Endothelial cell of umbilical vein (primary cell): Measurements from ENCODE around the gene LENEP. TPM values are rescaled to one million over a fixed set of nuclear protein-coding genes. Genes with fewer than 3 reads are reported as not detected.

ENCODE experiments used
- BruUV-seq: library from RNA; stranded (reverse); fragments of 400-500 nt; replicated peaks from 2 replicates; lab custom pipeline; 2021; lab: Mats Ljungman, UMichigan
- CTCF ChIA-PET: fragments of 300-600, 350-600 bp; sonication (Branson Sonifier 250); formaldehyde crosslinking; loops from one replicate; lab custom pipeline; 2021; ENCODE audit warnings: antibody characterized with exemption, inconsistent platforms; lab: Charles Lee
- POLR2A ChIA-PET: fragments of 300-600, 350-600 bp; sonication (Branson Sonifier 250); formaldehyde crosslinking; loops from one replicate; lab custom pipeline; 2021; ENCODE audit warnings: antibody characterized with exemption, inconsistent platforms; lab: Charles Lee
- DNase-seq: peaks from one replicate; pipeline ENCODE4 v3.0.0-alpha.2; 2011; ENCODE audit warnings: low read depth, low spot score
- FAIRE-seq: peaks from 2 replicates; lab custom pipeline; 2011; peaks lifted over from hg19 to GRCh38; lab: Jason Lieb, UNC
- H2AFZ ChIP-seq: 2 replicates; pipeline ENCODE4 v1.6.0; 2012; ENCODE audit warnings: low read depth, low read length, control low read depth, inconsistent platforms
- H3K27ac ChIP-seq: 2 replicates; pipeline ENCODE4 v1.5.1; 2011; ENCODE audit warnings: low read depth, mild to moderate bottlenecking, control low read depth, low read length, moderate library complexity; ENCODE audit not compliant: insufficient read depth
- H3K27me3 ChIP-seq, 2 experiments: 2 replicates each; pipeline versions ENCODE4 v1.6.0 to v1.6.1; 2011; ENCODE audit warnings: low read length in 2 of 2, mixed read lengths in 1 of 2; ENCODE audit not compliant: control insufficient read depth in 2 of 2, insufficient read depth in 2 of 2
- H3K36me3 ChIP-seq, 2 experiments: 2 replicates in 1 of 2; 3 replicates in 1 of 2; pipeline ENCODE4 v1.5.1; 2011; ENCODE audit warnings: low read length in 2 of 2, mild to moderate bottlenecking in 1 of 2, moderate library complexity in 1 of 2; ENCODE audit not compliant: control insufficient read depth in 2 of 2, insufficient read depth in 2 of 2; ENCODE audit errors: extremely low read depth in 1 of 2
- H3K4me1 ChIP-seq: 3 replicates; pipeline ENCODE4 v1.5.1; 2011; ENCODE audit warnings: mild to moderate bottlenecking, low read length; ENCODE audit not compliant: control insufficient read depth, insufficient read depth; ENCODE audit errors: extremely low read depth
- H3K4me2 ChIP-seq: 2 replicates; pipeline ENCODE4 v1.6.1; 2011; ENCODE audit warnings: low read length, control low read depth, mixed read lengths; ENCODE audit not compliant: insufficient read depth
- H3K4me3 ChIP-seq, 3 experiments: fragments of 200-600 bp in 1 of 3; sonication (generic), shearing (Covaris generic) in 1 of 3; replicated peaks in 1 of 3; 2 replicates each; pipeline ENCODE4 v1.5.1; 2011 to 2016; ENCODE audit warnings: control low read depth in 3 of 3, low read length in 3 of 3, mild to moderate bottlenecking in 2 of 3, inconsistent platforms in 1 of 3, low read depth in 1 of 3, moderate library complexity in 1 of 3; ENCODE audit not compliant: insufficient read depth in 1 of 3
- H3K79me2 ChIP-seq: 2 replicates; pipeline ENCODE4 v1.6.0; 2012; ENCODE audit warnings: low read length, inconsistent platforms; ENCODE audit not compliant: control insufficient read depth, insufficient read depth
- H3K9ac ChIP-seq: replicated peaks from 2 replicates; pipeline ENCODE3; 2011; ENCODE audit warnings: low read length, control low read depth; ENCODE audit not compliant: insufficient read depth; ENCODE audit errors: extremely low read depth
- H3K9me1 ChIP-seq: replicated peaks from 3 replicates; pipeline ENCODE4 v1.6.0; 2011; ENCODE audit warnings: mild to moderate bottlenecking, low read length; ENCODE audit not compliant: control insufficient read depth, insufficient read depth; ENCODE audit errors: extremely low read depth
- H3K9me3 ChIP-seq: replicated peaks from 2 replicates; pipeline ENCODE4 v1.5.1; 2012; ENCODE audit warnings: low read length, inconsistent platforms; ENCODE audit not compliant: control insufficient read depth, insufficient read depth
- H4K20me1 ChIP-seq: replicated peaks from 2 replicates; pipeline ENCODE3; 2011; ENCODE audit warnings: mild to moderate bottlenecking, low read length; ENCODE audit not compliant: control insufficient read depth, insufficient read depth; ENCODE audit errors: extremely low read depth
- MYC ChIP-seq: IDR thresholded peaks from one replicate; pipeline ENCODE4 v1.6.1; 2011; ENCODE audit warnings: mild to moderate bottlenecking, low read depth, low read length
- dilution Hi-C: fragments of 300-500 bp; cut with MboI; formaldehyde crosslinking; loops from one replicate; pipeline ENCODE4 v1.15.0; 2019; ENCODE audit warnings: low sequenced_read_pairs; ENCODE audit not compliant: extremely low pct_ligation_motif_present
- intact Hi-C: fragments of 100-400 bp; cut with micrococcal nuclease; formaldehyde crosslinking; loops from one replicate; pipeline ENCODE4 v1.10.0; 2022
- polyA plus RNA-seq, 4 experiments: library from polyadenylated mRNA; depleted of rRNA in 3 of 4; stranded (reverse) in 3 of 4; unstranded in 1 of 4; fragments of >200 nt; gene quantifications; 2 replicates each; pipeline versions ENCODE4 v1.2.1 to v1.2.3, GENCODE V29; 2011 to 2012; ENCODE audit warnings: missing spikeins in 1 of 4
- total RNA-seq: library from RNA; stranded (reverse); gene quantifications from 2 replicates; pipeline ENCODE4 v1.2.3, GENCODE V29; 2021
- TF ChIP-seq, protein P1 (sequence below): IDR thresholded peaks from 2 replicates; pipeline ENCODE4 v1.6.1; 2011; ENCODE audit not compliant: insufficient read depth, insufficient read length

The LENEP gene
- total and polyA plus RNA-seq, 2 donors (not counting 3 experiments of a cell fraction or from before 2014, with no cell fraction given), result 0.64 TPM; not detected in 1

- Histone ChIP-seq H4K20me1 (no peaks in the 10 kb centered on the region), H3K36me3 (peaks cover 0 to 19% of the 10 kb centered on the region in 2 experiments), H3K27ac (no peak overlapping the region), H3K4me1 (peaks cover 8% of the 10 kb centered on the region), H3K27me3 (no peaks in the 10 kb centered on the region), H3K9ac (no peak overlapping the region), H3K79me2 (no peaks in the 10 kb centered on the region), H3K4me2 (no peak overlapping the region), H3K9me1 (no peaks in the 10 kb centered on the region), H2AFZ (no peak overlapping the region), H3K9me3 (no peaks in the 10 kb centered on the region), H3K4me3 (no peak overlapping the region)
- dilution Hi-C loops (no loop called here), intact Hi-C loops (no loop called here)
- FAIRE-seq (peak; percentile 53), DNase-seq (no peak)
- ChIA-PET CTCF (interaction anchor here (0.9 to 6.4 kb wide), 4 partner anchors 11 to 51 kb away, joined by 3 to 87 read pairs (median 3); partner anchors contain the start of genes ADAM15, PYGO2 and ZBTB7B), POLR2A (interaction anchor here (0.7 kb wide), 1 partner anchor 127 kb away, joined by 5 read pairs; the partner anchor contains the start of gene DPM3)
- no TSS peak for BruUV-seq
- TF ChIP-seq, protein P1, sequence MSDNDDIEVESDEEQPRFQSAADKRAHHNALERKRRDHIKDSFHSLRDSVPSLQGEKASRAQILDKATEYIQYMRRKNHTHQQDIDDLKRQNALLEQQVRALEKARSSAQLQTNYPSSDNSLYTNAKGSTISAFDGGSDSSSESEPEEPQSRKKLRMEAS, result no peak
Measured at GRCh38 chr1:155012776-155013602, 19.6 kb downstream of the LENEP start.

DNA sequence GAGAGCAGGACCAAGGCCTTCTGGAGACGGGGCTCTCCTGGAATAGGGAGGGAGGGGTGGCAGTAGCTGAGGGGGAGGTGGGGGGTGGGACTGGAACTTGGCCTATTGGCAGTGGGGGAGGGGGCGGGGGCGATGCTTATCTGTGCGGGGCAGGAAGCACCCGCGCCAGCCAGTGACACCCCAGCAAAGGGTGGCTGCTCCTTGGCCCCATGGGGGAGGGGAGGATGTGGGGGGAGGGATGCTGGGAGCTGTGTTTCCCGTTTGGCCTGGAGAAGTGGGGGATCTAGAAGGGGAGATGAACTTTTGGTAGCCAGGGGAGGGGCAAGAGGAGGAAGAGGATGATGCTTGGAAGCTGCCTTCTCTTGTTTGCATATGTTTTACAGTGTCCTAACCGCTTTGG, 20.2 kb downstream of the LENEP start:
- FAIRE-seq (no peak), DNase-seq (no peak)
- Histone ChIP-seq H3K36me3 (peaks cover 0 to 19% of the 10 kb centered on the region in 2 experiments), H3K4me3 (no peak overlapping the region), H3K9me1 (no peaks in the 10 kb centered on the region), H4K20me1 (no peaks in the 10 kb centered on the region), H3K79me2 (no peaks in the 10 kb centered on the region), H3K4me2 (no peak overlapping the region), H3K9ac (no peak overlapping the region), H3K27ac (no peak overlapping the region), H3K4me1 (peaks cover 9% of the 10 kb centered on the region), H3K27me3 (no peaks in the 10 kb centered on the region), H2AFZ (no peak overlapping the region), H3K9me3 (no peaks in the 10 kb centered on the region)
- ChIA-PET CTCF (interaction anchor here (1.2 to 6.4 kb wide), 3 partner anchors 12 to 31 kb away, joined by 3 to 87 read pairs (median 4); partner anchors contain the start of gene ZBTB7B), POLR2A (no interaction called here)
- intact Hi-C loops, result no loop called here
- no TSS peak for BruUV-seq
- dilution Hi-C loops, result no loop called here
- no peak for TF ChIP-seq MYC
